Ramos (cell line): Measurements from ENCODE around the gene KRT77.
"Not testable (repeated sequence)": the region's sequence is repeated elsewhere in the genome, so short reads cannot be mapped to it uniquely, and the experiment has no call there.

Source experiments
- in situ Hi-C: fragments of 300-500 bp; cut with MboI; formaldehyde crosslinking; loops from one replicate; pipeline ENCODE4 v1.14.3; 2022; ENCODE audit warnings: low sequenced_read_pairs; ENCODE audit not compliant: unreplicated experiment

The KRT77 gene

DNA sequence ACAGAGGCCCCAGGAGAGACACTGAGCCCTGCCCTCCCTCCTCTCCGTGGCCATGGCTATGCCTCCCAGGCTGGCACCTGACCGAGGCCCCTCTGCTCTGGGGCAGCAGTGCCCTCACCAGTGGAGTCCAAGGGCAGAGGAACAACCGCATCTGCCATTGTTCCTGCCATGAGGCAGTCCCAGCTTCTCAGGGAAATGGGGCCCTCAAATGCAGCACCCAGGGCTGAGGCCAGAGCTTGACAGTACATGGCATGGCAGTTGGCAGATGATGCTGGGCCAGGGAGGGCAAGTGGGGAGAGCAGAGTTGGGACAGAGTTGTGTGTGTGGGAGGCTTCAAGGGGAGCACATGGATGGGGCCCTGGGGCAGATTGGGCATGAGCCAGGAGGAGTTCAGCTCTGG lies 21.1 kb upstream of the KRT77 start:
- in situ Hi-C loops, result no loop called here

GRCh38 chr12:52722680-52723079 lies 19.4 kb upstream of the KRT77 start:
- in situ Hi-C loops, result no loop called here

DNA sequence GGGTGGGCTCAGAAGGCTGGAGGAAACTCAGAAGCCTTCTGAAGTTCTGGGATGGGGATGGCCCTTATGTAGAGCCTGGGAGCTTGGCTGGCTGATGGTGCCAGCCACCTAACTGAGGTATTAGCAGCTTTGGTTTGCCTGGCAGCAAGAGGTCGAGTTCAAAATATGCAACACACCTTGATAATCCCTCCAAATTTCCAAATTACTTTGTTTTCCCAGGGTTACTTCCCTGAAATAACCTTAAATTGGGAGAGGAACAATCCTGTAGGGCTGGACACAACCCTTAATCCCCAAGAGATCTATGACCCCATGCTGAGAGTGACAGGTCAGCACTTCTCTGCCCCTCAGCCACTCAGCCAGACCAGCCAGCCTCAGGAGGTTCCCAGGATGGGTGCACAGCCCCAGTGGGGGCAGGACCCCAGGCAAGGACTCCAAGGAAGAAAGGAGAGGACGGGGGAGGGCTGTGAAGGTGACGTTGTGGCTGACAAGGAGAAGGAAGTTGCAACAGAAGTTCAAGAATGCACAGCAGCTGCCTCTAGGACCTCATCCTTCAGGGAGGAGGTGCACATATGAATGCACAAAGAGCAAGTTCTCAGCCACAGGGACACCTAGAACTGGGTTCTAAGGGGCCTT lies 18.6 kb upstream of the KRT77 start:
- in situ Hi-C loops, result no loop called here

DNA sequence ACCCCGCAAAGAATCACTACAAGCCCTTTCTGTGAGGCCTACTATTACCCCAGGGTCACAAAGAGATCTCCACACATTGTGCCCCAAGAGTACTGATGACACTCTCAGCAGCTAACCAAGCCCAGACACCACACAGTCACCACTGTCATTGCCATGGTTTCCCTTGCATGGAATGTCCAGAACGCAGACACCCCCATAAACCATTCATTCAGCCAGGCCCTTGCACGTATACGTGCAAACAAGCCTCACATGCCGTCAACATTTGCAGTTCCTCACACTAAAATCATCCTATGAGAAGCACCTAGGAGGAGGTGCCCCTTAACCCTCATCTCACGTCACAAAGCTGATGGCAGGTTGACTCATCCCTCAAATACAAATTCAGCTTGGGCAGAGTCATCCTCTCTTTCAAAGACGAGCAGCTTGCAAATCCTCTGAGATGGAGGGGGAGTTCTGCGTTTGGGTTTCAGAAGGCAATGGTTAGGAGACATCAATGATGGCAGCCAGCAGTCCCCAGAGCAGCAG lies 17.1 kb upstream of the KRT77 start:
- in situ Hi-C loops, result no loop called here

DNA sequence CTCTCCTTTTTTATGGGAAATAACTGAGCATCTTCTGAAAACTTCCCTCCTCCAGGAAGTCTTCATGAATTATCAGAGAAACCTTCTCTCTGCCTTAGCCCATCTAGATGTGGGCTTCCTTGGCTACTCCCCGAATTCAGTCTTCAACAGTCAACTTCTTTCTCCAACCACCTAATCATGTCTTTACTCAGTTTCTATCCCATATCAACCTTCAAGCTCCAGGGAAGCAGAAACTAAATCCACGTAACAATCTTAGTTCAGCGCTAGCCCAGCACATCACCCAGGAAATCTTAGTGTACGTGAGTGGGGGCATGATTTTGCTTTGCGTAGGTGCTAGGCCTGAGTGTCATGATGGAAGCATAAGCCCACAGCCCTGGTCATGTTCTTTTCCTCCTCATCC lies 12.7 kb upstream of the KRT77 start:
- in situ Hi-C loops, result no loop called here

GRCh38 chr12:52715416-52715815 lies 12.1 kb upstream of the KRT77 start:
- in situ Hi-C loops, result no loop called here

GRCh38 chr12:52714887-52715281 lies 11.6 kb upstream of the KRT77 start:
- in situ Hi-C loops, result no loop called here

- in situ Hi-C loops, result no loop called here
These were observed 10.9 kb upstream of the KRT77 start for GRCh38 chr12:52713960-52714886.

GRCh38 chr12:52712122-52712521 lies 8.8 kb upstream of the KRT77 start:
- in situ Hi-C loops, result not testable (repeated sequence)

GRCh38 chr12:52710730-52711129 lies 7.4 kb upstream of the KRT77 start:
- in situ Hi-C loops, result no loop called here

DNA sequence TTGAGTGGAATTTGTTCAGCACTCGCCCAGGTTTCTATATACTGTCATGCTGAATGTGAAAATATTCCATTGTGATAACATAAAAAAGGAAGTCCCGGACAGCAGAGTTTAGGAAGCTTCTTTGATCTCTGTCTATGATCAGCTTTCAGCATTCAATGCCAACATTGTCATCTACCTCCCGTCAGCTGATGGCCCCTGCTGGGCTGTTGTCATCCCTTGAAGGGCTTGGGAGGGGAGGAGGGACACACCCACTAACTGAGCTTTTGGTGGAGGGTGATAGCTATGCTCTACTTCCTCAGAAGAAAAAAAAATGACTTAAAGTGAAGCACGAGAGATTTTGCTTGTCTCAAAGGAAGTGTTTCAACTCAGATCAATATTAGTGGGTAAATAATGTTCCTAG lies 4.7 kb upstream of the KRT77 start:
- in situ Hi-C loops, result no loop called here

- in situ Hi-C loops, result no loop called here
These were observed 1.1 kb upstream of the KRT77 start for GRCh38 chr12:52704464-52704863.

DNA sequence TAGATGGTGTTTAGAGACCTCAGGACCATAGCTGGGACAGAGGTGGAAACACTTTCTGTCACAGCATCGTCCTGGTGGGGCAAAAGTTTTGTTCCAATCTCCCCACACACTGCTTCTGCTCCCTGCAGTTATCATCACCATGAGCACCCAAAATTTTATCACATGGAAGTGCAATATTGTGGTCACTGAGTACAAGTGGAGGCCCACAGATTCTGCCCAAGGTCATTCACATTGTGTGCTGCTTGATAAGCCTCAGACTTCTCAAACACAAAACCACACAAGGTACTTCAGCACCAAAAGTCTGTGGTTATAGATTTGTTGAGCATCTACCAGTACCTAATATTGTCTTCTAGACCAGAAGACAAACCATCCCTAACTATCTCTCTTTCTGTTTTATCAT lies 554 bp upstream of the KRT77 start:
- in situ Hi-C loops, result no loop called here

DNA sequence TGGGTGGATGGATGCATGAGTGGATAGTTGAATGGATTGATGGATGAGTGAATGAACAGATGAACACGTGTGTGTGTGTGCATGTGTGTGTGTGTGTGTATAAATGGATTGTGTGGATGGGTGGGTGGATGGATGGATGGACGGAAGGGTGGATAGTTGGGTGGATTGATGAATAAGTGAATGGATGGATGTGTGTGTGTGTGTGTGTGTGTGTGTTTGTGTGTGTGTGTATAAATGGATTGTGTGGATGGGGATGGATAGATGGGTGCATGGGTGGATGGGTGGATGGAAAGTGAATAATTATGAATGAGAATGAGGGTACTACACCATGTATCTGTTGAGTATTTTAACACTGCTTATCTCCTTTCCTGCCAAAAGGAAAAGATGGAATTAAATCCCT lies 986 bp downstream of the KRT77 start:
- in situ Hi-C loops, result no loop called here

GRCh38 chr12:52701281-52701680 lies 2.0 kb downstream of the KRT77 start:
- in situ Hi-C loops, result no loop called here

GRCh38 chr12:52699960-52700359 lies 3.4 kb downstream of the KRT77 start:
- in situ Hi-C loops, result no loop called here

GRCh38 chr12:52699373-52699772 lies 4.0 kb downstream of the KRT77 start:
- in situ Hi-C loops, result no loop called here

- in situ Hi-C loops, result no loop called here
These were observed 4.5 kb downstream of the KRT77 start for GRCh38 chr12:52698651-52699340.

GRCh38 chr12:52697058-52697582 lies 6.2 kb downstream of the KRT77 start:
- in situ Hi-C loops, result no loop called here

DNA sequence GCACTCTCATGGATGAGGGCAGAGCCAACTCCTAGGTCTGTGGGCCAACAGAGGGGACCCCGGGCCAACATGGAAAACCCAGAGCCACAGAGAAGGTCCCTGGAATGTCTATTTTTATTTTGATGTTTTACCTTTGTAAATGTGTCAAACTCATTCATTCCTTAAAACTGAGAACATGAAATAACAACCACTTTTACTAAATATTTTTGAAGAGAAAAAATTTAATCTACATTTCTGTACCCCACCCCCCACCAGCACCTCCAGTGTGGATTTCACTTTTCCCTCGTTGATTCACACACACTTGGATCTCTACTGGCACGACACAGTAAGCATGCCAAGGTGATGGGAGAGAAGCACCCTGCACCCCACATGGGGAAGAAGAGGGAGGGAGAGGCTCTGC lies 6.7 kb downstream of the KRT77 start:
- in situ Hi-C loops, result no loop called here

GRCh38 chr12:52695039-52695438 lies 8.3 kb downstream of the KRT77 start:
- in situ Hi-C loops, result no loop called here
